IMR-90 (cell line): Measurements from ENCODE around the gene ZNF606. TPM values are rescaled to one million over a fixed set of nuclear protein-coding genes. Genes with fewer than 3 reads are reported as not detected.

Source experiments
- ATAC-seq: fragments of 200-7000 bp; cut with Tn5 transposase; 2 replicates; pipeline ENCODE4 v1.9.1; 2020; ENCODE audit warnings: low read depth, mild to moderate bottlenecking, moderate library complexity
- BruUV-seq: library from RNA; stranded (reverse); fragments of 400-500 nt; replicated peaks from 2 replicates; lab custom pipeline; 2021; lab: Mats Ljungman, UMichigan
- CTCF ChIA-PET: fragments of 300-600 bp; formaldehyde crosslinking; extraction: SDS; loops from one replicate; lab custom pipeline; 2021; ENCODE audit warnings: antibody characterized with exemption; lab: Yijun Ruan, JAX
- POLR2A ChIA-PET: fragments of 300-600 bp; sonication (Branson Sonifier 250); formaldehyde crosslinking; loops from one replicate; lab custom pipeline; 2022; ENCODE audit warnings: antibody characterized with exemption; ENCODE audit not compliant: unreplicated experiment; lab: Charles Lee
- DNase-seq: peaks from one replicate; pipeline ENCODE4 v3.0.0; 2013
- H2AFZ ChIP-seq: replicated peaks from 2 replicates; pipeline ENCODE3; 2013; ENCODE audit warnings: low read length, mild to moderate bottlenecking; ENCODE audit not compliant: poor library complexity
- H2AK5ac ChIP-seq: 2 replicates; pipeline ENCODE4 v1.6.1; 2013; ENCODE audit warnings: low read depth, low read length, inconsistent platforms
- H2AK9ac ChIP-seq: replicated peaks from 2 replicates; pipeline ENCODE3; 2013; ENCODE audit warnings: mild to moderate bottlenecking, low read depth, low read length, moderate library complexity; ENCODE audit not compliant: poor library complexity
- H2BK120ac ChIP-seq: 2 replicates; pipeline ENCODE4 v1.6.1; 2013; ENCODE audit warnings: low read depth, low read length, inconsistent platforms
- H2BK15ac ChIP-seq: 3 replicates; pipeline ENCODE4 v1.6.1; 2013; ENCODE audit warnings: low read depth, low read length, inconsistent platforms
- H2BK20ac ChIP-seq: 2 replicates; pipeline ENCODE4 v1.6.1; 2013; ENCODE audit warnings: low read depth, mild to moderate bottlenecking, inconsistent platforms, low read length, moderate library complexity
- H2BK5ac ChIP-seq: 2 replicates; pipeline ENCODE4 v1.6.1; 2013; ENCODE audit warnings: mild to moderate bottlenecking, low read depth, low read length, inconsistent platforms; ENCODE audit not compliant: poor library complexity, severe bottlenecking
- H3K14ac ChIP-seq: replicated peaks from 2 replicates; pipeline ENCODE4 v1.6.1; 2013; ENCODE audit warnings: low read depth, low read length, inconsistent platforms
- H3K18ac ChIP-seq: 2 replicates; pipeline ENCODE4 v1.6.1; 2013; ENCODE audit warnings: low read depth, low read length, control low read depth
- H3K23ac ChIP-seq: 2 replicates; pipeline ENCODE4 v1.6.1; 2013; ENCODE audit warnings: low read depth, low read length, inconsistent platforms
- H3K27ac ChIP-seq: 2 replicates; pipeline ENCODE4 v1.5.1; 2013; ENCODE audit warnings: mild to moderate bottlenecking, control low read depth, low read length; ENCODE audit not compliant: insufficient read depth
- H3K27me3 ChIP-seq: 2 replicates; pipeline ENCODE4 v1.6.1; 2013; ENCODE audit warnings: low read length; ENCODE audit not compliant: control insufficient read depth, insufficient read depth
- H3K36me3 ChIP-seq: 2 replicates; pipeline ENCODE4 v1.6.1; 2013; ENCODE audit warnings: low read length, mixed read lengths; ENCODE audit not compliant: control insufficient read depth, insufficient read depth
- H3K4ac ChIP-seq: 2 replicates; pipeline ENCODE4 v1.6.1; 2013; ENCODE audit warnings: low read depth, low read length, inconsistent platforms
- H3K4me1 ChIP-seq: 2 replicates; pipeline ENCODE4 v1.6.1; 2013; ENCODE audit warnings: low read length, mixed read lengths; ENCODE audit not compliant: control insufficient read depth, insufficient read depth
- H3K4me2 ChIP-seq: 2 replicates; pipeline ENCODE4 v1.6.1; 2013; ENCODE audit warnings: low read depth, mild to moderate bottlenecking, control low read depth, low read length, moderate library complexity
- H3K4me3 ChIP-seq: 2 replicates; pipeline ENCODE4 v1.5.1; 2013; ENCODE audit warnings: low read depth, mild to moderate bottlenecking, control low read depth, low read length, moderate library complexity; ENCODE audit not compliant: insufficient read depth
- H3K56ac ChIP-seq: 2 replicates; pipeline ENCODE4 v1.6.1; 2013; ENCODE audit warnings: low read length, inconsistent platforms; ENCODE audit not compliant: insufficient read depth; ENCODE audit errors: extremely low read depth
- H3K79me1 ChIP-seq, 2 experiments: 2 replicates each; pipeline ENCODE4 v1.6.1; 2013; ENCODE audit warnings: low read length in 2 of 2, inconsistent platforms in 1 of 2, low read depth in 1 of 2
- H3K9ac ChIP-seq: 2 replicates; pipeline ENCODE4 v1.6.1; 2013; ENCODE audit warnings: low read depth, low read length, control low read depth
- H3K9me1 ChIP-seq: 2 replicates; pipeline ENCODE4 v1.6.1; 2013; ENCODE audit warnings: low read length, inconsistent platforms; ENCODE audit not compliant: insufficient read depth
- H3K9me3 ChIP-seq: 2 replicates; pipeline ENCODE4 v1.6.1; 2013; ENCODE audit warnings: low read length; ENCODE audit not compliant: control insufficient read depth, insufficient read depth
- H4K20me1 ChIP-seq: 2 replicates; pipeline ENCODE4 v1.6.1; 2013; ENCODE audit warnings: low read length, inconsistent platforms; ENCODE audit not compliant: insufficient read depth
- H4K5ac ChIP-seq: 2 replicates; pipeline ENCODE4 v1.6.1; 2013; ENCODE audit warnings: mild to moderate bottlenecking, low read depth, low read length, control low read depth
- H4K8ac ChIP-seq, 2 experiments: 2 replicates each; pipeline ENCODE4 v1.6.1; 2013; ENCODE audit warnings: low read depth in 2 of 2, low read length in 2 of 2, control low read depth in 1 of 2, inconsistent platforms in 1 of 2
- H4K91ac ChIP-seq: 2 replicates; pipeline ENCODE4 v1.6.1; 2013; ENCODE audit warnings: low read depth, low read length, inconsistent platforms; ENCODE audit not compliant: insufficient read depth
- MAFK ChIP-seq: IDR thresholded peaks from 2 replicates; pipeline ENCODE4 v1.6.1; 2012; ENCODE audit warnings: low read depth, low read length, improper control_type of control experiment
- MXI1 ChIP-seq: IDR thresholded peaks from 2 replicates; pipeline ENCODE4 v1.6.1; 2012; ENCODE audit warnings: low read depth, mild to moderate bottlenecking, low read length, moderate library complexity, borderline replicate concordance
- RCOR1 ChIP-seq: IDR thresholded peaks from 2 replicates; pipeline ENCODE4 v1.6.1; 2012; ENCODE audit warnings: mild to moderate bottlenecking, low read length, improper control_type of control experiment; ENCODE audit not compliant: insufficient replicate concordance
- RFX5 ChIP-seq: IDR thresholded peaks from 2 replicates; pipeline ENCODE4 v1.8.0; 2012; ENCODE audit warnings: low read depth, mild to moderate bottlenecking, low read length, moderate library complexity
- USF2 ChIP-seq: fragments of 150-350 bp; IDR thresholded peaks from 2 replicates; pipeline ENCODE4 v1.6.1; 2017; ENCODE audit warnings: mild to moderate bottlenecking, antibody characterized with exemption, low read length, low read depth
- WGBS, 2 experiments: methylation state at CpG; one replicate each; pipeline versions ENCODE4 v1.1.5 to v1.1.7; 2013; ENCODE audit warnings: missing lambda C conversion rate in 2 of 2; ENCODE audit not compliant: insufficient read length in 1 of 2; ENCODE audit errors: extremely low coverage in 2 of 2; 5-methylcytosine and 5-hydroxymethylcytosine counted together
- dilution Hi-C: fragments of 300-500 bp; cut with HindIII; formaldehyde crosslinking; loops from one replicate; pipeline ENCODE4 v1.14.3; 2018; ENCODE audit warnings: low sequenced_read_pairs; ENCODE audit not compliant: unreplicated experiment
- in situ Hi-C: fragments of 300-500 bp; cut with MboI; formaldehyde crosslinking; loops from 3 replicates; pipeline ENCODE4 v1.14.3; 2019; ENCODE audit warnings: low sequenced_read_pairs, inconsistent platforms, mixed read lengths
- intact Hi-C: fragments of 100-400 bp; cut with micrococcal nuclease; formaldehyde crosslinking; loops from 2 replicates; pipeline ENCODE4 v1.10.0; 2022
- polyA plus RNA-seq, 3 experiments: library from polyadenylated mRNA; depleted of rRNA; stranded (reverse); fragments of >200 nt; gene quantifications; 2 replicates each; pipeline ENCODE4 v1.2.3, GENCODE V29; 2012; ENCODE audit warnings: low replicate concordance in 1 of 3
- total RNA-seq: library from RNA; depleted of rRNA; stranded (reverse); fragments of >200 nt; gene quantifications from 2 replicates; pipeline ENCODE4 v1.2.3, GENCODE V29; 2012
- TF ChIP-seq, protein P1 (sequence below): conservative IDR thresholded peaks from 2 replicates; pipeline ENCODE4 v1.5.1; 2012; ENCODE audit warnings: mild to moderate bottlenecking, low read depth, low read length, improper control_type of control experiment

ZNF606 gene
- total and polyA plus RNA-seq, 2 of the 4 experiments (the other 2 are of a cell fraction) = 4.3 to 9.0 TPM

GRCh38 chr19:57935731-57936130 lies 66.9 kb downstream of the ZNF606 start:
- Histone ChIP-seq H3K4me3 (no peak overlapping the region), H3K18ac (no peak overlapping the region), H4K91ac (no peak overlapping the region), H2BK5ac (no peak overlapping the region), H3K9me3 (peaks cover 24% of the 10 kb centered on the region), H4K8ac (no peak overlapping the region), H4K20me1 (no peaks in the 10 kb centered on the region), H3K23ac (no peak overlapping the region), H3K9ac (no peak overlapping the region), H3K36me3 (peaks cover 13% of the 10 kb centered on the region), H2AK5ac (no peak overlapping the region), H2AFZ (no peak overlapping the region), H2BK15ac (no peak overlapping the region), H3K4me1 (peaks cover 2% of the 10 kb centered on the region; the same call in 1 of the 2 replicates), H3K4me2 (no peak overlapping the region), H2BK20ac (no peak overlapping the region), H3K14ac (no peak overlapping the region), H2AK9ac (no peak overlapping the region), H3K9me1 (no peaks in the 10 kb centered on the region), H3K4ac (no peak overlapping the region), H2BK120ac (no peak overlapping the region), H3K27me3 (no peaks in the 10 kb centered on the region), H3K27ac (no peak overlapping the region), H3K79me1 (peaks cover 5 to 16% of the 10 kb centered on the region in 2 experiments; a peak in 3 of 4 replicates), H3K56ac (no peak overlapping the region), H4K5ac (no peak overlapping the region)
- DNase-seq (no peak), ATAC-seq (no peak)
- ChIA-PET POLR2A (no interaction called here), CTCF (interaction anchor here (0.6 to 1.0 kb wide), 2 partner anchors 9 to 13 kb away, joined by 3 to 4 read pairs; no protein-coding TSS in a partner anchor)
- in situ Hi-C loops = no loop called here
- no peak for TF ChIP-seq RCOR1
- TF ChIP-seq, protein P1, sequence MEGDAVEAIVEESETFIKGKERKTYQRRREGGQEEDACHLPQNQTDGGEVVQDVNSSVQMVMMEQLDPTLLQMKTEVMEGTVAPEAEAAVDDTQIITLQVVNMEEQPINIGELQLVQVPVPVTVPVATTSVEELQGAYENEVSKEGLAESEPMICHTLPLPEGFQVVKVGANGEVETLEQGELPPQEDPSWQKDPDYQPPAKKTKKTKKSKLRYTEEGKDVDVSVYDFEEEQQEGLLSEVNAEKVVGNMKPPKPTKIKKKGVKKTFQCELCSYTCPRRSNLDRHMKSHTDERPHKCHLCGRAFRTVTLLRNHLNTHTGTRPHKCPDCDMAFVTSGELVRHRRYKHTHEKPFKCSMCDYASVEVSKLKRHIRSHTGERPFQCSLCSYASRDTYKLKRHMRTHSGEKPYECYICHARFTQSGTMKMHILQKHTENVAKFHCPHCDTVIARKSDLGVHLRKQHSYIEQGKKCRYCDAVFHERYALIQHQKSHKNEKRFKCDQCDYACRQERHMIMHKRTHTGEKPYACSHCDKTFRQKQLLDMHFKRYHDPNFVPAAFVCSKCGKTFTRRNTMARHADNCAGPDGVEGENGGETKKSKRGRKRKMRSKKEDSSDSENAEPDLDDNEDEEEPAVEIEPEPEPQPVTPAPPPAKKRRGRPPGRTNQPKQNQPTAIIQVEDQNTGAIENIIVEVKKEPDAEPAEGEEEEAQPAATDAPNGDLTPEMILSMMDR = no peak
- TF ChIP-seq MXI1 = no peak
- no peak for TF ChIP-seq RFX5
- no peak for TF ChIP-seq USF2
- no peak for TF ChIP-seq MAFK
- intact Hi-C loops = no loop called here
- dilution Hi-C loops = no loop called here
- no TSS peak for BruUV-seq
- no CpG with 5 or more reads among the region's 12 CpGs for WGBS, 2 experiments
